HEK293 (cell line): Measurements from ENCODE around the gene MCAM.

Source experiments
- GLI2 ChIP-seq: fragments of 450-650 bp; formaldehyde crosslinking; IDR thresholded peaks from 2 replicates; pipeline ENCODE4; 2017; ENCODE audit warnings: missing biosample characterization, missing genetic modification characterization, low read depth, borderline replicate concordance
- GLIS1 ChIP-seq: fragments of 450-650 bp; formaldehyde crosslinking; IDR thresholded peaks from 2 replicates; pipeline ENCODE4 v1.5.1; 2016; ENCODE audit warnings: missing biosample characterization, missing genetic modification characterization
- PATZ1 ChIP-seq: fragments of 450-650 bp; formaldehyde crosslinking; IDR thresholded peaks from 2 replicates; pipeline ENCODE4 v1.5.1; 2016; ENCODE audit warnings: missing biosample characterization, missing genetic modification characterization
- REPIN1 ChIP-seq: fragments of 450-650 bp; formaldehyde crosslinking; IDR thresholded peaks from 2 replicates; pipeline ENCODE4 v1.5.1; 2017; ENCODE audit warnings: missing biosample characterization, missing genetic modification characterization, low read depth
- YY1 ChIP-seq: fragments of 450-650 bp; formaldehyde crosslinking; IDR thresholded peaks from 2 replicates; pipeline ENCODE4 v1.5.1; 2018; ENCODE audit warnings: missing biosample characterization, missing genetic modification characterization
- ZBTB6 ChIP-seq: fragments of 450-650 bp; formaldehyde crosslinking; IDR thresholded peaks from 2 replicates; pipeline ENCODE4 v1.5.1; 2017; ENCODE audit warnings: missing biosample characterization, missing genetic modification characterization
- ZFHX2 ChIP-seq: fragments of 450-650 bp; formaldehyde crosslinking; conservative IDR thresholded peaks from 2 replicates; pipeline ENCODE4 v1.5.1; 2016; ENCODE audit warnings: missing biosample characterization, missing genetic modification characterization
- ZFP37 ChIP-seq: fragments of 450-650 bp; formaldehyde crosslinking; IDR thresholded peaks from 2 replicates; pipeline ENCODE4 v1.5.1; 2016; ENCODE audit warnings: missing biosample characterization, missing genetic modification characterization
- ZIC2 ChIP-seq: fragments of 450-650 bp; formaldehyde crosslinking; IDR thresholded peaks from 2 replicates; pipeline ENCODE4 v1.5.1; 2016; ENCODE audit warnings: missing biosample characterization, missing genetic modification characterization
- ZNF10 ChIP-seq: fragments of 450-650 bp; formaldehyde crosslinking; IDR thresholded peaks from 2 replicates; pipeline ENCODE4 v1.5.1; 2017; ENCODE audit warnings: missing biosample characterization, missing genetic modification characterization
- ZNF138 ChIP-seq: fragments of 450-650 bp; formaldehyde crosslinking; IDR thresholded peaks from 2 replicates; pipeline ENCODE4 v1.5.1; 2016; ENCODE audit warnings: missing biosample characterization, missing genetic modification characterization, borderline replicate concordance
- ZNF157 ChIP-seq: fragments of 450-650 bp; formaldehyde crosslinking; IDR thresholded peaks from 2 replicates; pipeline ENCODE4 v1.5.1; 2016; ENCODE audit warnings: missing biosample characterization, missing genetic modification characterization
- ZNF16 ChIP-seq: fragments of 450-650 bp; formaldehyde crosslinking; IDR thresholded peaks from 2 replicates; pipeline ENCODE4 v1.5.1; 2016; ENCODE audit warnings: low read depth, missing biosample characterization, missing genetic modification characterization
- ZNF221 ChIP-seq: fragments of 450-650 bp; formaldehyde crosslinking; IDR thresholded peaks from 2 replicates; pipeline ENCODE4 v1.5.1; 2017; ENCODE audit warnings: missing biosample characterization, missing genetic modification characterization, borderline replicate concordance
- ZNF354C ChIP-seq: fragments of 450-650 bp; formaldehyde crosslinking; IDR thresholded peaks from 2 replicates; pipeline ENCODE4 v1.5.1; 2016; ENCODE audit warnings: missing biosample characterization, missing genetic modification characterization, low read depth, borderline replicate concordance
- ZNF433 ChIP-seq: fragments of 450-650 bp; formaldehyde crosslinking; IDR thresholded peaks from 2 replicates; pipeline ENCODE4 v1.5.1; 2016; ENCODE audit warnings: missing biosample characterization, missing genetic modification characterization, low read depth
- ZNF449 ChIP-seq: fragments of 450-650 bp; formaldehyde crosslinking; IDR thresholded peaks from 2 replicates; pipeline ENCODE4 v1.5.1; 2017; ENCODE audit warnings: missing biosample characterization, mild to moderate bottlenecking, missing genetic modification characterization, moderate library complexity
- ZNF513 ChIP-seq: fragments of 450-650 bp; IDR thresholded peaks from 2 replicates; pipeline ENCODE4 v1.5.1; 2018; ENCODE audit warnings: missing biosample characterization, missing genetic modification characterization
- ZNF555 ChIP-seq: fragments of 450-650 bp; formaldehyde crosslinking; conservative IDR thresholded peaks from 2 replicates; pipeline ENCODE4 v1.5.1; 2017; ENCODE audit warnings: missing biosample characterization, mild to moderate bottlenecking, missing genetic modification characterization, inconsistent platforms
- ZNF610 ChIP-seq: fragments of 450-650 bp; formaldehyde crosslinking; IDR thresholded peaks from 2 replicates; pipeline ENCODE4 v1.5.1; 2016; ENCODE audit warnings: missing biosample characterization, missing genetic modification characterization, borderline replicate concordance
- ZNF704 ChIP-seq: fragments of 450-650 bp; formaldehyde crosslinking; IDR thresholded peaks from 2 replicates; pipeline ENCODE4 v1.5.1; 2016; ENCODE audit warnings: missing biosample characterization, missing genetic modification characterization
- ZNF707 ChIP-seq: fragments of 450-650 bp; formaldehyde crosslinking; IDR thresholded peaks from 2 replicates; pipeline ENCODE4 v1.5.1; 2016; ENCODE audit warnings: missing biosample characterization, missing genetic modification characterization
- ZNF791 ChIP-seq: fragments of 450-650 bp; formaldehyde crosslinking; IDR thresholded peaks from 2 replicates; pipeline ENCODE4 v1.5.1; 2016; ENCODE audit warnings: missing biosample characterization, missing genetic modification characterization
- ZXDB ChIP-seq: fragments of 450-650 bp; formaldehyde crosslinking; IDR thresholded peaks from 2 replicates; pipeline ENCODE4 v1.5.1; 2016; ENCODE audit warnings: missing biosample characterization, missing genetic modification characterization
- TF ChIP-seq, protein P1 (sequence below): fragments of 450-650 bp; formaldehyde crosslinking; IDR thresholded peaks from 2 replicates; pipeline ENCODE4 v1.5.1; 2017; ENCODE audit warnings: missing biosample characterization, missing genetic modification characterization
- TF ChIP-seq, protein P2 (sequence below): fragments of 450-650 bp; formaldehyde crosslinking; conservative IDR thresholded peaks from 2 replicates; pipeline ENCODE4 v1.5.1; 2016; ENCODE audit warnings: low read depth, missing biosample characterization, missing genetic modification characterization

The MCAM gene

GRCh38 chr11:119320776-119321524, 4.0 kb upstream of the MCAM start (continued):
- TF ChIP-seq, protein P1, sequence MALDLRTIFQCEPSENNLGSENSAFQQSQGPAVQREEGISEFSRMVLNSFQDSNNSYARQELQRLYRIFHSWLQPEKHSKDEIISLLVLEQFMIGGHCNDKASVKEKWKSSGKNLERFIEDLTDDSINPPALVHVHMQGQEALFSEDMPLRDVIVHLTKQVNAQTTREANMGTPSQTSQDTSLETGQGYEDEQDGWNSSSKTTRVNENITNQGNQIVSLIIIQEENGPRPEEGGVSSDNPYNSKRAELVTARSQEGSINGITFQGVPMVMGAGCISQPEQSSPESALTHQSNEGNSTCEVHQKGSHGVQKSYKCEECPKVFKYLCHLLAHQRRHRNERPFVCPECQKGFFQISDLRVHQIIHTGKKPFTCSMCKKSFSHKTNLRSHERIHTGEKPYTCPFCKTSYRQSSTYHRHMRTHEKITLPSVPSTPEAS (tag by site-specific recombination), result no peak
- TF ChIP-seq ZNF221 (tag by site-specific recombination) (no peak), ZNF791 (tag by site-specific recombination) (no peak), ZNF513 (tag by site-specific recombination) (no peak), ZNF704 (tag by site-specific recombination) (no peak), ZNF707 (tag by site-specific recombination) (no peak), ZNF10 (tag by site-specific recombination) (no peak), PATZ1 (tag by site-specific recombination) (no peak; the same call in 1 of the 2 replicates), GLIS1 (tag by site-specific recombination) (peak; percentile 92), ZXDB (tag by site-specific recombination) (no peak), ZNF433 (tag by site-specific recombination) (no peak), REPIN1 (tag by site-specific recombination) (no peak), ZNF610 (tag by site-specific recombination) (no peak), GLI2 (tag by site-specific recombination) (no peak), ZIC2 (tag by site-specific recombination) (peak; percentile 60), YY1 (tag by site-specific recombination) (no peak), ZNF555 (tag by site-specific recombination) (no peak), ZBTB6 (tag by site-specific recombination) (no peak), ZFP37 (no peak), ZNF16 (tag by site-specific recombination) (no peak), ZNF354C (no peak), ZNF138 (no peak), ZNF449 (tag by site-specific recombination) (peak; percentile 39; the same call in 1 of the 2 replicates), ZNF157 (tag by site-specific recombination) (no peak), ZFHX2 (tag by site-specific recombination) (peak; percentile 66; the same call in 1 of the 2 replicates)
- TF ChIP-seq, protein P2, sequence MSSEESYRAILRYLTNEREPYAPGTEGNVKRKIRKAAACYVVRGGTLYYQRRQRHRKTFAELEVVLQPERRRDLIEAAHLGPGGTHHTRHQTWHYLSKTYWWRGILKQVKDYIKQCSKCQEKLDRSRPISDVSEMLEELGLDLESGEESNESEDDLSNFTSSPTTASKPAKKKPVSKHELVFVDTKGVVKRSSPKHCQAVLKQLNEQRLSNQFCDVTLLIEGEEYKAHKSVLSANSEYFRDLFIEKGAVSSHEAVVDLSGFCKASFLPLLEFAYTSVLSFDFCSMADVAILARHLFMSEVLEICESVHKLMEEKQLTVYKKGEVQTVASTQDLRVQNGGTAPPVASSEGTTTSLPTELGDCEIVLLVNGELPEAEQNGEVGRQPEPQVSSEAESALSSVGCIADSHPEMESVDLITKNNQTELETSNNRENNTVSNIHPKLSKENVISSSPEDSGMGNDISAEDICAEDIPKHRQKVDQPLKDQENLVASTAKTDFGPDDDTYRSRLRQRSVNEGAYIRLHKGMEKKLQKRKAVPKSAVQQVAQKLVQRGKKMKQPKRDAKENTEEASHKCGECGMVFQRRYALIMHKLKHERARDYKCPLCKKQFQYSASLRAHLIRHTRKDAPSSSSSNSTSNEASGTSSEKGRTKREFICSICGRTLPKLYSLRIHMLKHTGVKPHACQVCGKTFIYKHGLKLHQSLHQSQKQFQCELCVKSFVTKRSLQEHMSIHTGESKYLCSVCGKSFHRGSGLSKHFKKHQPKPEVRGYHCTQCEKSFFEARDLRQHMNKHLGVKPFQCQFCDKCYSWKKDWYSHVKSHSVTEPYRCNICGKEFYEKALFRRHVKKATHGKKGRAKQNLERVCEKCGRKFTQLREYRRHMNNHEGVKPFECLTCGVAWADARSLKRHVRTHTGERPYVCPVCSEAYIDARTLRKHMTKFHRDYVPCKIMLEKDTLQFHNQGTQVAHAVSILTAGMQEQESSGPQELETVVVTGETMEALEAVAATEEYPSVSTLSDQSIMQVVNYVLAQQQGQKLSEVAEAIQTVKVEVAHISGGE (tag by site-specific recombination), result no peak
